PC-9 (cell line): ENCODE data around the gene CCNA2. TPM values are rescaled to one million over a fixed set of nuclear protein-coding genes. Genes with fewer than 3 reads are reported as not detected.

Experiments used
- BruUV-seq: library from RNA; stranded (reverse); fragments of 400-500 nt; replicated peaks from 2 replicates; lab custom pipeline; 2021; lab: Mats Ljungman, UMichigan
- CTCF ChIA-PET: fragments of 300-600 bp; sonication (Branson Sonifier 250); formaldehyde crosslinking; loops from one replicate; lab custom pipeline; 2022; ENCODE audit warnings: antibody characterized with exemption; lab: Charles Lee
- POLR2A ChIA-PET: fragments of 300-600 bp; sonication (Branson Sonifier 250); formaldehyde crosslinking; loops from one replicate; lab custom pipeline; 2022; ENCODE audit warnings: antibody characterized with exemption; ENCODE audit not compliant: unreplicated experiment; lab: Charles Lee
- DNase-seq, 2 experiments: peaks; one replicate each; pipeline versions ENCODE4 v3.0.0 to v3.0.0-alpha.2; 2015 to 2022; ENCODE audit warnings: mixed read lengths in 1 of 2
- H2AFZ ChIP-seq: fragments of 200-600 bp; sonication (generic); 2 replicates; pipeline ENCODE4 v1.8.1; 2017; ENCODE audit warnings: antibody characterized with exemption
- H3F3A ChIP-seq: fragments of 200-600 bp; sonication (generic); 2 replicates; pipeline ENCODE4 v1.8.1; 2017; ENCODE audit warnings: antibody characterized with exemption, mild to moderate bottlenecking, low read depth; ENCODE audit not compliant: insufficient read depth
- H3K27ac ChIP-seq: fragments of 200-600 bp; sonication (generic); 2 replicates; pipeline ENCODE4 v1.6.1; 2016; ENCODE audit warnings: mixed run types
- H3K27me3 ChIP-seq: fragments of 200-600 bp; sonication (generic); 2 replicates; pipeline ENCODE4 v1.6.1; 2016; ENCODE audit warnings: low read depth, mixed run types; ENCODE audit not compliant: insufficient read depth
- H3K36me3 ChIP-seq: fragments of 200-600 bp; sonication (generic); 2 replicates; pipeline ENCODE4 v1.6.1; 2016; ENCODE audit warnings: low read depth, mixed run types
- H3K4me1 ChIP-seq: fragments of 200-600 bp; sonication (generic); replicated peaks from 2 replicates; pipeline ENCODE4 v1.6.1; 2016; ENCODE audit warnings: mixed run types; ENCODE audit not compliant: insufficient read depth
- H3K4me2 ChIP-seq: fragments of 200-600 bp; sonication (generic); 2 replicates; pipeline ENCODE4 v1.6.1; 2017; ENCODE audit warnings: mixed run types
- H3K4me3 ChIP-seq: fragments of 200-600 bp; sonication (generic); 2 replicates; pipeline ENCODE4 v1.6.1; 2016; ENCODE audit warnings: mixed run types
- H3K79me2 ChIP-seq: fragments of 200-600 bp; sonication (generic); 2 replicates; pipeline ENCODE4 v1.6.1; 2017; ENCODE audit warnings: low read depth, mixed run types
- H3K9me2 ChIP-seq: fragments of 200-600 bp; sonication (generic); 2 replicates; pipeline ENCODE4 v1.8.1; 2017; ENCODE audit warnings: mild to moderate bottlenecking; ENCODE audit not compliant: insufficient read depth
- H3K9me3 ChIP-seq: fragments of 200-600 bp; sonication (generic); 2 replicates; pipeline ENCODE4 v1.8.1; 2016; ENCODE audit warnings: low read depth; ENCODE audit not compliant: insufficient read depth
- H4K20me1 ChIP-seq: fragments of 200-600 bp; sonication (generic); 2 replicates; pipeline ENCODE4 v1.8.1; 2017; ENCODE audit not compliant: insufficient read depth
- EZH2 ChIP-seq: fragments of 200-600 bp; sonication (generic); IDR thresholded peaks from 2 replicates; pipeline ENCODE4 v1.8.0; 2017; ENCODE audit warnings: antibody characterized with exemption, low read depth
- intact Hi-C: fragments of 100-400 bp; cut with micrococcal nuclease; formaldehyde crosslinking; loops from one replicate; pipeline ENCODE4 v1.10.0; 2022; ENCODE audit not compliant: unreplicated experiment
- total RNA-seq: library from RNA; stranded (reverse); gene quantifications from 2 replicates; pipeline ENCODE4 v1.2.3, GENCODE V29; 2021
- TF ChIP-seq, protein P1 (sequence below): fragments of 200-600 bp; sonication (generic); conservative IDR thresholded peaks from 2 replicates; pipeline ENCODE4 v1.6.1; 2017; ENCODE audit warnings: mixed run types, antibody characterized with exemption, mild to moderate bottlenecking, moderate library complexity

The CCNA2 gene
- total RNA-seq, 1 experiment from 2014 or later = 70.7 TPM

DNA sequence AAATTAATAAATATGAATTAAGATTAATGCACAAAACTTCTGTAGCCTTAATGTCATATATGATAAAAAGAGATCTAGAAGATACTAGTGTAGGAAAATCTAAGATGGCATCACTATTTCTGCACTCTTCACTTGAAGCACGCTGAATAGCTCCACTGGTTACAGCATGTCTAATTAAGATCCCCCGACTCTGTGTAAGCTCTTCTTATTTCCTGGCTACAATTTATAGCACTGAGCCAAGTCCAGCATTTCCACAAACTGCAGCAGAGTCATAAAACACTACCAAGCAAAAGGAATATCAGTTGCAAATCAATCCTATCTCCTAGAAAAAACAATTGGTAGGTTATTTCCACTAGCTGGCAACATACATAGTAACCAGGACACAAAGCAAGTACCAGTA is 1.3 kb upstream of the CCNA2 start:
- Histone ChIP-seq H3K9me3 (no peaks in the 10 kb centered on the region), H3K27ac (no peak overlapping the region), H3K9me2 (no peaks in the 10 kb centered on the region), H3K4me3 (no peak overlapping the region), H2AFZ (no peak overlapping the region), H3K4me1 (peaks cover 27% of the 10 kb centered on the region), H3K79me2 (peaks cover 37% of the 10 kb centered on the region), H3K4me2 (no peak overlapping the region), H3K27me3 (no peaks in the 10 kb centered on the region), H3F3A (peaks cover 7% of the 10 kb centered on the region), H4K20me1 (peaks cover 3% of the 10 kb centered on the region; the same call in 1 of the 2 replicates), H3K36me3 (peaks cover 20% of the 10 kb centered on the region)
- DNase-seq = no peak
- ChIA-PET POLR2A (no interaction called here), CTCF (interaction anchor here (1.1 kb wide), 1 partner anchor 87 kb away, joined by 17 read pairs; no protein-coding TSS in a partner anchor)
- BruUV-seq = no TSS peak
- no peak for TF ChIP-seq EZH2
- TF ChIP-seq, protein P1, sequence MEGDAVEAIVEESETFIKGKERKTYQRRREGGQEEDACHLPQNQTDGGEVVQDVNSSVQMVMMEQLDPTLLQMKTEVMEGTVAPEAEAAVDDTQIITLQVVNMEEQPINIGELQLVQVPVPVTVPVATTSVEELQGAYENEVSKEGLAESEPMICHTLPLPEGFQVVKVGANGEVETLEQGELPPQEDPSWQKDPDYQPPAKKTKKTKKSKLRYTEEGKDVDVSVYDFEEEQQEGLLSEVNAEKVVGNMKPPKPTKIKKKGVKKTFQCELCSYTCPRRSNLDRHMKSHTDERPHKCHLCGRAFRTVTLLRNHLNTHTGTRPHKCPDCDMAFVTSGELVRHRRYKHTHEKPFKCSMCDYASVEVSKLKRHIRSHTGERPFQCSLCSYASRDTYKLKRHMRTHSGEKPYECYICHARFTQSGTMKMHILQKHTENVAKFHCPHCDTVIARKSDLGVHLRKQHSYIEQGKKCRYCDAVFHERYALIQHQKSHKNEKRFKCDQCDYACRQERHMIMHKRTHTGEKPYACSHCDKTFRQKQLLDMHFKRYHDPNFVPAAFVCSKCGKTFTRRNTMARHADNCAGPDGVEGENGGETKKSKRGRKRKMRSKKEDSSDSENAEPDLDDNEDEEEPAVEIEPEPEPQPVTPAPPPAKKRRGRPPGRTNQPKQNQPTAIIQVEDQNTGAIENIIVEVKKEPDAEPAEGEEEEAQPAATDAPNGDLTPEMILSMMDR = no peak
- intact Hi-C loops = no loop called here

DNA sequence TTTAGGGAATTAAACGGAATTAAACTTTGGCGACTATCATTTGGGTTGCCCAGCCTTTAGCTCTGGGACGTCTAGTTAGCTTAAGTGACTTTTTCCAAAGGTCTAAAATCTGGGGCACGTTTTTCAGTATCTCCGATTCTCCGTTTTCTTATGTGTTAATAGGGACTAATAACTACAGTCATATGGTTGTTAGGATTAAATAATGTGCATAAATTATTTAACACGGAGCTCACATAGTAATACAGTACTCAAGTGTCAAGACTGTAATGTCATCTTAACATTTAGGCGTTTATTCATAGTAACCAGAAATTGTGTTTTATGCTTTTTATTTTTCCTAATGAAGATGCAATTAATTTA is 466 bp upstream of the CCNA2 start:
- Histone ChIP-seq H3K27me3 (no peaks in the 10 kb centered on the region), H3K4me2 (peak overlapping the region; percentile 72), H3K79me2 (peaks cover 39% of the 10 kb centered on the region), H3K9me2 (no peaks in the 10 kb centered on the region), H2AFZ (peak overlapping the region; percentile 79), H3K36me3 (peaks cover 26% of the 10 kb centered on the region), H3K9me3 (no peaks in the 10 kb centered on the region), H3K4me1 (peaks cover 27% of the 10 kb centered on the region), H3F3A (peaks cover 13% of the 10 kb centered on the region), H4K20me1 (peaks cover 3% of the 10 kb centered on the region; the same call in 1 of the 2 replicates), H3K27ac (peak overlapping the region; percentile 25; the same call in 1 of the 2 replicates), H3K4me3 (peak overlapping the region; percentile 85)
- intact Hi-C loops = no loop called here
- BruUV-seq = TSS peak; percentile 91
- no peak for DNase-seq
- ChIA-PET POLR2A (no interaction called here), CTCF (interaction anchor here (1.1 kb wide), 1 partner anchor 86 kb away, joined by 17 read pairs; no protein-coding TSS in a partner anchor)
- TF ChIP-seq, protein P1 = no peak

DNA sequence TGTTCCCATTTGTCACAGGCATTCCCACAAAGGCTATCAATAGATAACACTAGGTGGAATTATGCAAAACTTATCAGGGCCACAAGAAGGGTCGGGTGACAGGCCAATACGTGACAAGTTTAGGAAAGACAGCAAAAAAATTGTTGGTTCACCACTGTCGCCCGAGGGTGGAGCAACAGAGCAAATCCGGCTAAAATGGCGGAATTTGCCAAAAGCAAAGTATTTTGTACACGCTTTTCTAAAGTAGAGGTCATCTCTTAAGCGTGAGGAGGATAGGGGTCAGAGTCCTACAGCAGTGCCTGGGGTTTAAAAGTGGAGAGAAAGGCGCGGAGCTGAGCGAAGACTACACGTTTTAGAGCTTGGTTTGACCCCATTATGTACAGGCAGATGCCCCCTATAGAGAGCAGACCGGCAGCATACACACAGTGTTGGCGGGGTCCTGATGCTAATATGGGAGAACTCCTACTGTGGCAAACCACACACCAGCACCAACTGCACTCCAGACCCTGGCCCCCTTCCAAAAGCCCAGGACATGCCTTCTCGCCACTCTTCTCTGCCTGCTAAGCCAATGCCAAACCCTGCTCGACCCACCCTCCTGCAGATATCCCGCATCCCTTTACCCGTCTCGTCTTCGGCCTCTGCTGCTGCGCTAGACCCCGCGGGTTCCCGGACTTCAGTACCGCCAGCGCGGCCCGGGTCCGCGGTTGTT is 733 bp downstream of the CCNA2 start:
- CTCF ChIA-PET = no interaction called here
- H3K4me3 ChIP-seq = peak overlapping the region; percentile 85

More for the DNA sequence above, 733 bp downstream of the CCNA2 start:
- Histone ChIP-seq H3F3A (peaks cover 15% of the 10 kb centered on the region), H2AFZ (peak overlapping the region; percentile 95), H4K20me1 (peaks cover 3% of the 10 kb centered on the region; the same call in 1 of the 2 replicates), H3K4me1 (peaks cover 22% of the 10 kb centered on the region), H3K4me2 (peak overlapping the region; percentile 72), H3K9me2 (no peaks in the 10 kb centered on the region), H3K27ac (peak overlapping the region; percentile 24; the same call in 1 of the 2 replicates), H3K9me3 (no peaks in the 10 kb centered on the region), H3K36me3 (peaks cover 33% of the 10 kb centered on the region), H3K27me3 (no peaks in the 10 kb centered on the region), H3K79me2 (peaks cover 39% of the 10 kb centered on the region)
- TSS peak; percentile 52 for BruUV-seq
- no peak for TF ChIP-seq EZH2
- TF ChIP-seq, protein P1 = no peak
- POLR2A ChIA-PET = no interaction called here
- intact Hi-C loops = loop anchor here (1.0 kb wide), 2 partner anchors 22 to 47 kb away; partner anchors contain the start of genes BBS7 and EXOSC9
- peak; percentile 32 to 60 for DNase-seq
